GM18907 (cell line): ENCODE data around the gene MTHFD2L.

Source experiments
- ATAC-seq: cut with Tn5 transposase; IDR thresholded peaks from one replicate; pipeline ENCODE4 v1.9.1; 2021; ENCODE audit warnings: mild to moderate bottlenecking, moderate library complexity; ENCODE audit not compliant: unreplicated experiment

Gene MTHFD2L

DNA sequence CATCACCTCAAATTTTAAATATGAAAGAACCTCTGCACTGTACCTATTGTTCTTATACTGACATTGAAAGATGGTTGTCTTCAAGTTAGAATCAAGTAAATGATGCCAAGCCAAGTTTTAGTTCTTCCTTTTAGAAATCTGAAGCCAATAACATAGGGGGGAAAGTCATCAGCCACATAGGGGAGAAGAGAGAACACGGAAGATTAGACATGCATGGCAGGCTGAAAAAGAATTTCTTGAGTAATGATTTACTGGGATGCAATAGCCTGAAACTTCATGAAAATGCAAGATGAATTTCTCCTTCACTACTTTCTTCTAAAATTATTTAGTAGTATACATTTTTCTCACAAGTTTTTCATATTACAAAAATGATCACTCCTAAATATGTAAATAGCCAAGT, 136.8 kb downstream of the MTHFD2L start:
- no peak for ATAC-seq

DNA sequence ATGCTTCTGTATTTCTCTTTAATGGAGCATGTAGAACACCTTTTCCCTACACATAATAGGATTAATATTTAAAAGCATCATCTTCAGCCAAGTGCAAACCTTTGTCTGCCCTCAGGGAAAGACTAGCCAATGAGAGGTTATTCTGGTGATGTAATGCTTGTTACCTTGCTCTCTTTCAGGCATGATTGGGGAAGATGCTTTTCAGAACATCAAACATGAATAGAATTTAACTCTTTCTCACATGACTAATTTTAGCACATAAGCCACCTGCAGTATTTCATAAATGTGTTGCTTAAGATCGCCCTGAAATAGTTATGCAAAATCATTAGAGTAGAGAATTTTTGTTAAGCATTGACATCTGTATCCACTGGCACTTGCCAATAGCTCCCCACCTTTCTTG, 139.6 kb downstream of the MTHFD2L start:
- no peak for ATAC-seq

DNA sequence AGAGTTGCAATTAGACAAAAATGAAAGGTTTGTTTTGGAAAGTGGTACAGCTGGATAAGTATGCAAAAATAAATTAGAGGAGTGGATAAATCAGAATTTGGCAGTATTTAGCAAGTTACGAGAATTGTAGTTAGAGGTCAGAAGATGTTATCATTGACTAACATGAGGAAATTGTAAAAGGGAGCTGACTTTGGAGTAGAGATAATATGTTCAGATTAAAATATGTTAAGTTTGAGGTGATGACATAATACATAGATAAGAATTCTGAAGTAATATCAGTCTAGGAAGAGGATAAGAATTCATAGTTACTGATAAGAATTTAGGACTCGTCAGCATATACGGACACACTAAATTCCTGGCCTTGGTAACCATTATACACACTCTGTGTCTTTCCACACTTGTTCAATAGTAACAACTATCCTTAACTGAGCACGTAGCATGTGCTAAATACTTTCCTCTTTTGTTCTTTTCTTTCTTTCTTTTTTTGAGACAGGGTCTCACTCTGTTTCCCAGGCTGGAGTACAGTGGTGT, 146.2 kb downstream of the MTHFD2L start:
- no peak for ATAC-seq

DNA sequence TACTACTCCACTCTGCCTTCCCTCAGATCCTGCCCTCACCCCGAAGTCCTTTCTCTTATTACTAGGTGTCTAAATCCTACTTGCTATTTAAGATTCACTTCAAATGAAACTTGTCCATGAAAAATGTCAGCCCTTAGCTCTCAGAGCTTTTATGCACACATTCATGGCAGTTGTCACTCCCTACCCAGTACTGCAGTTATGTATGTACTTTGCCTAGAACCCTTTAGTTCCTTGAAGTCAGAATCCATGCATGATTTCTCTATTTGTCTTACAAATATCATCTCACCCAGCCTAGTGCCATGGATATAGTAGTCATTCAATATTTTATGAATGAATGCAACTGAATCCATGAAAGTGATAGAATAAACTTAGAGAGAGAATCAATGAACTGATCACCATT, 147.1 kb downstream of the MTHFD2L start:
- no peak for ATAC-seq

DNA sequence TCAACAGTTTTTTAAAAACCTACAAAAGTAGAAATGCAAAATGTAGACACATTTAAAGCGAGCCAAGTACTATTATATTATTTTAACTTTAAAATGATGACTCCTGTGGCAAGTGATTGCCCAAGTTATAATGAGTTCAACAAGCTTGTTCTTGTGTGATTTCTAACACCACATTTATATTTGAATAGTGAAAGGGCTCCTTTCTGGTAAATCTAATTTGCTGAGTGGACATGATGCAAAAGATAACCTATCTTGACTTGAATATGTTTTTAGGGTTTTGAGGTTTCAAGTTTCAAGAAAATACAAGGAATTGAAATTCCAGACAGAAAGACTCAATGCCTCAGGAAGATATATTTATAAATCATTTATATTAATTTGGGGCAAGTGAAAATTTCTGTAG, 149.3 kb downstream of the MTHFD2L start:
- no peak for ATAC-seq

DNA sequence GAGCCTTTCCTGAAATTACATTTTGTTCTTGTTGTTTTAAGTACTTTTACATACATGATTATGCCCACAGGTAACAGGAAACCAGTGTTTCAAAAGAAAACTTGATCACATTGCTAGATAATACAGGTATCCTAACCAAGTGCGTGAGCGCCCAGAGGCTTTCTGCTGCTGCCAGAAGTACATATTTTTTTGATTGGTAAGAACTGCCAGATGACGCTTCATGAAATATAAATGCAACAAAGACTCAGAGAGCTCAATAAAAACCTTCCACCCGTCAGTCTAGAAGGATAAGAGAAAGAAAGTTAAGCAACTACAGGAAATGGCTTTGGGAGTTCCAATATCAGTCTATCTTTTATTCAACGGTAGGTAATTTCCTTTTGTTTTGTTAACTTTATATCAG, 150.3 kb downstream of the MTHFD2L start, which contains the start of gene EPGN:
Gene EPGN, plus strand, starts transcription at position 256 of the 400 bp plus-strand sequence. Its CDS starts 64 bp downstream, at position 320.
- ATAC-seq = no peak

DNA sequence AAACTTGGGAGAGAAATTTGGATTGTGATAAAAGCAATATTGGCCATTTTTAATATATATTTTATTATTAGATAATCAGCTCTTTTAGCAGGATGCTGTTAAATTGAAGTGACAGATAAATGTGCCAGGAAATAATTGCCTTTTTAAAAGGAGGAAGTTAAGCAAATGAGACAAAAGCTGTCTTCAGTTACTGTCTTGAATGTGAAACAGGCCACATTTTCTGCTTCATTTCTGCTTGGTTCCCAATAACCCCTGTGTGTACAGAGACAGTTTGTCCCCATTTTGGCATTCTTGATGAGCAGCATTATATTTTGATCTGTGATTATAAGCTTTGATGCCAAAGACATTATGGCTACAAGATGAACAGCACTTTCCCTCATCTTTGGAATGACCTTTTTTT, 151.3 kb downstream of the MTHFD2L start:
- no peak for ATAC-seq

DNA sequence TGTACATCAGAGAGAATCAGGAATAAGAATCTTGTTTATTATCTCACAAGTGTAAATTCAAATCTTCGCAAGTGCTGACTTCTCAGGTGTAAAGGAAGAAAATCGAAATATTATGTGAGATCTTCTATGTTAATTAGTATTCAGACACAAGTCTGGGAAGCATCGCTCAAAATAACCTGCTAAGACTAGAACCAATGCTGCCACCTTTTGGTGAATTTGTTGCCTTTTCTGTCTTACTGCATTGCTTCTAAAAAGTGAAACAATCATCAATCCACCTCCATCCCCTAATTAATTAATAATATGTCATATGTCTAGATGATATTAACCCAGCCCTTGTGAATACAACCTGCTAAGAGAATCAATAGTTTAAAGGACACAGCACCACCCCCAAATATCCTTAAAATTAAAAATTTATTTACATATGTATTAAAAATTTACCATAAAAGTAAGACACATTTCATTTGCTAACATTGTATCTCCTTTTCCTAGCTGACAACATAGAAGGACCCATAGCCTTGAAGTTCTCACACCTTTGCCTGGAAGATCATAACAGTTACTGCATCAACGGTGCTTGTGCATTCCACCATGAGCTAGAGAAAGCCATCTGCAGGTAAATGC, 153.9 kb downstream of the MTHFD2L start:
- no peak for ATAC-seq

DNA sequence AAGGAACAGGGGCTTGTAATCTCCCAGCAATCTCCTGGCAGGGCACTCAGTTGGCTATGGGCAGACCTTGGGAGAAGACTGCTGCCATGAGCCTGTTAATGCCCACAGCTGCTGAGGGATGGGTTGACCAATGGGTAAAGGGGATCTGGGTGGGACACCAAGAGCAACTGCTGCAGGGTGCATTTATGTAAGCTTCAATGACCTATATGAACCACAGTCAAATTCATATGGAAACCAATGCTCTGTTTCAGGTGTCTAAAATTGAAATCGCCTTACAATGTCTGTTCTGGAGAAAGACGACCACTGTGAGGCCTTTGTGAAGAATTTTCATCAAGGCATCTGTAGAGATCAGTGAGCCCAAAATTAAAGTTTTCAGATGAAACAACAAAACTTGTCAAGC, 156.4 kb downstream of the MTHFD2L start:
- no peak for ATAC-seq

DNA sequence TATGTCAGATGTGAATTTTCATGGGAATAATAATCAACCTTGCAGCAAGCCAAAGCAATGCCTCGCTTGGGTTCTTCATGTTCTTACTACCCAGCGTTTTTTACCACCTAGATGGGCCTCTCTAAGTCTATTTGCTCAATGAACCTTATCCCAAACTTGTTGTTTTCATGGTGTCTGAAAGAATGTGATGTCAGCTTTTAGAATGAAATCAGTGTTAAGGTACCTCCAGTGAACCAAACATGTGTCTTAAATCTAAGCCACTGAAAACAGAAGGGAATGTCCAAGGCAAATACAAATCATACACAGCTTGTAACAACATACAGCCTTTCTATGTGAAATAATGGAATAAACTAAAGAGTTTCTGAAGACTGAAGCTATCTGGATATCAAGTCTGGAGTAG, 157.0 kb downstream of the MTHFD2L start:
- ATAC-seq = no peak

DNA sequence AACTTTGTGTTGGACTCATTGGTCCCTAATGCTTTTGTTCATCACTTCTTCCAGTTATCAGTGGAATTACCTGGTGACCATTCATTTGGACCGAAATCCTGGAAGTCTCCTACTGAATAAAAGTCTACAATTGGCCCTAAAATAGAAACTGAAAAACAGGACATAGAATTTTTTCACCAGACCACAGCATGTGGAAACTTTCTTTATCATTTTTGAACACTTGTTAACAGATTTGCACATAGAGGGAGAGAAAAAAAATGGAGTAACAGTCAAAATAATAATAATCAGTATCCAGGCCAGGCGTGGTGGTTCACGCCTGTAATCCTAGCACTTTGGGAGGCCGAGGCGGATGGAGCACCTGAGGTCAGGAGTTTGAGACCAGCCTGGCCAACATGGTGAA, 157.5 kb downstream of the MTHFD2L start:
- no peak for ATAC-seq

DNA sequence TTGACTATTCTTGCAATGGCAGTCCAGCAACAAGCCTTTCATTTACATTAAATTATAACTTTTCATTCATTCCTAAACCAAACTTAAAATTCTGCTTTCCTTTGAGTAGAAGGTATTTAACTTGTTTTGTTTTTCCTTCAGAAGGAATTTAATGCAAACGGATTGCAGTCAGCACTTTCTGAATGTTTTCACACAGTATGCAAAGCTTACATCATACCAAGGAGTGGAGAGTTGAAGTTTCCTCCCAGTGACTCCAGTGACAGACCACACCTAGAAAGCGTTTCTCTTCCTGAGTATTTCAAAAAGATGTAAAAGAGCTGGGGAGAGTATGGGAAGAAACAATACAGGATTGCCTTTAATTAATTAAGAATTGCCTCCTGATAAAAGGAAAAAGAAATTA, 158.5 kb downstream of the MTHFD2L start:
- ATAC-seq = no peak

DNA sequence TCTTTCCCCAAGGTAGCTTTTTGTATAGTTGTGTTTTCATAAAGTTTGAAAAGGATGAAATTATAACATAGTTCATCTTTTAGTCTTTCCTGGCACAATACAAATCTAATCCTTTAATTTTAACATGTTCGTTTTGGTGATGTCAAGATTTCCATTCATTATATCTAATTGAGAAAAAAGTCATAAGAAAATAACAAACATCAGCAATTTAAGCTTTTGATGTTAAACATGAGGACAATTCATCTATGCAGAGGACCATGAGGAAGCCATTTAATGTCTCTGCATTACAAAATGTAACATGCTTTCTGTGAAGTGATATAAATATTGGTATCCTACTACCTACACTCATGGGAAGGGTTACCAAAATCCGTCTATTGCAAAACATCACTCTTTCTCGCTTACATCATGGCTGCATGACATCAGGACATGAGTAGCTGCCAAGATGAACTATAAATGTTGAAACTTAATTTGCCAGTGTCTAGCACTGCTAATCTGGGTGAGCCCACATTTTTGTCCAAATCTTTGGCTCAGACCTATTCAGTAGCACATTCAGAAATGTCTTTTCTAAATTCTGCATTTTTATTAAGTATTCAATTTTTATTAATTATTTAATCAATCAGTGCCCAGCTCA, 159.8 kb downstream of the MTHFD2L start:
- ATAC-seq = no peak

DNA sequence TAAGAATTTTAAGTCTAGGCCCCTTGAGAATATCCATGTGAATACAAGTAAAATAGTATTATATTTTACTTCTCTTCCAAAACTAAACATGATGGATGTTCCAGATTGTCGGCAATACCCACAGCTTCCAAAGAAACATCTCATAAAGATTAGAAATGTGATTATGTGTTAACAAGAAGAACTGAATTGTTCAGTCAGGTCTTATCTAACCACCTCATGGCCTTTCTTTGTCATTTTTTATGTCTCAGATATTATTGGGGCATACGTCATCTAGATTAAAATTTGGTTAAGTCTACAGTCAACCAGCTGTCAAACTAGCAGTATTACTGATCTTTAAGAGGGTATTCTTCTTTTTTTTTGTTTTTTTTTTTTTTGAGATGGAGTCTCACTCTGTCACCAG, 160.4 kb downstream of the MTHFD2L start:
- no peak for ATAC-seq

DNA sequence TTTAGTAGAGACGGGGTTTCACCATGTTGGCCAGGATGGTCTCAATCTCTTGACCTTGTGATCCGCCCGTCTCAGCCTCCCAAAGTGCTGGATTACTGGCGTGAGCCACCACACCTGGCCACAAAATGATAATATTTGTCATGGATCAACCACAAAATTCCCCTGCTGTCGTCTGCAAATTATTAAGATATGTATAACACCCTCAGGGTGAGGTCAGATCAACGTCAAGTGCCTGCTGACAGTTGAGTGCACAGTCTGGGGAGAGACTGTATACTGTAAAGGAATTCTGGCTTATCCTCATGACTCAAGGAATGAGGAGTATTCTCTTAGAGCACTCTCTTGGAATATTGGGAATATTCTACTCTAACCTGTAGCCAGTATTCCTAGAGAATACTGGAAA, 161.6 kb downstream of the MTHFD2L start:
- ATAC-seq = no peak

DNA sequence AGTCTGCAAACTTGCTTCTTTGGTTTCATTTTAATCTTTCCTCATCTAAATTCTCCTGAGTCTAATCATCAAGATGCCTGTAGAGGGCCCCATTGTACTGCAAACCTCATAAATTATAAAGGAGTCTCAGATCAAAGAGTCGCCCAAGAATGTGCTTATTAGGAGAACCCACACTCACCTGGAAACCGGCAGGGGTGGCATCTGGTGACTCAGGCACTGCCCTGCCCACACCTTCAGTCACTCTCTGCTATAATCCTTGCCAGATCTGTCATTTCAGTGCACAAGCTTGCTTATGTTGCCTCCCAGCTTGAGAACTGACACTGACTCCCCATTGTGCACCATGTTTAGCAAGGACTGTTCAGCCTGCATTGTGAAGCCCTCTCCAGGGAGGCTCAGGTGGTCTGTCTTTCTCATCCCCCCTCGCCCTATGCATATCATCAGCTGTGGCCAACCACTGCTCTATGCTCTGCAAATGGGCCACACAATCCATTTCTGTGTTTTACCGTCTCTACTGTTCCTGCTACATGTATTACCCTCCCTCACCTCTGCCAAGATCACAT, 162.7 kb downstream of the MTHFD2L start:
- ATAC-seq = peak; percentile 75

DNA sequence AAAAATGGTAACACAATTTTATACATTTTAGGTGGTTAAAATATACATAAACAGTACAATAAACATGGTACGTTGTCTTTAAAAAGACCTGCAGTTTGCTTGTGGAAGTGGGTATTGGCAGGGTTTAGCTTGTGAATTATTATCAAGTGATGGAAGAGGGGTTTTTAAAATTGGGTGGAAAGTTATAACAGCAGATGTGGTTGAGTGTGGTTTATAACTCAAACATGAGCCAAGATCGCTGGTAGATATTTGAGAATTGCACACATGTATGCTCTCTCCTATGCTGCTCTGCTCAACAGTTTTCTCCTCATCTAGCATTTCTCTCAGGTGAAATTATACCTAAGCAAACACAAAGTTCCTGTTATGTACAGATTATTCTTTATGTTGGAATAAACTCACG, 164.4 kb downstream of the MTHFD2L start:
- ATAC-seq = no peak

DNA sequence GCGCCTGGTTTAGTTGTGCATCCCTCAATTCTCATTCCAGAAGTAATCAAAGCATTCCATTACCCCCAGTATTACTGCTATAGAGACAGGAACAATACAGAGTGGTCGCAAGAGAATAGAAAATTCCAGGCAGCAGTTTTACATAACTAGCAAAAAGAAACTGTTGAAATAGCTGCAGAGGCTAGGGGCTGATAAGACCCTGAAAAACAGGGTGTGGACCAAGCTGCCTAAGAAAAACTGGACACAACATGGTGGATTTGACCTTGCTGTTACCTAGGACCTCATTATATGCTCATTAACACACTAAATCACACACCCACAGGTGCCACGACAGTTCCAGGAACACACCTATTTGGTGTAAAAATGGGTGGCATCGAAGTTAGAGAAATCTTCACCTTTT, 165.7 kb downstream of the MTHFD2L start:
- no peak for ATAC-seq

DNA sequence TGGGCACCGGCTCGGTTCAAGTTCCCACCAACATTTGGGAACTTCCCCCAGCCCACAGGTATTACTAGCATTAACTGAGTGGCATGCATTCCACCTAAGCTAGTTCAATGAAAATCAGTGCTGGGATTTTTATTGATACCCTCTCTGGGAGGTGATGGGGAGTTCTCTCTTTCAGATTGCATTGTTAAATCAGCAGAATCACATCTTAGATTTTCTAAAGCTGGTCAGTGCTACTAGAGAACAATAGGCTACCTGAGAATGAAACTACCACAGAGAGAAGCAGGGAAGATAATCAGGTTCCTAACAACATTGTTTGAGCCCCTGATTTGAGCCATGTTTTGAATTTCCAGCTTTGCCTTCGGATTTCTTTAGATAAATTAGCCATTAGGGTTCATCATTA, 166.3 kb downstream of the MTHFD2L start:
- ATAC-seq = no peak

DNA sequence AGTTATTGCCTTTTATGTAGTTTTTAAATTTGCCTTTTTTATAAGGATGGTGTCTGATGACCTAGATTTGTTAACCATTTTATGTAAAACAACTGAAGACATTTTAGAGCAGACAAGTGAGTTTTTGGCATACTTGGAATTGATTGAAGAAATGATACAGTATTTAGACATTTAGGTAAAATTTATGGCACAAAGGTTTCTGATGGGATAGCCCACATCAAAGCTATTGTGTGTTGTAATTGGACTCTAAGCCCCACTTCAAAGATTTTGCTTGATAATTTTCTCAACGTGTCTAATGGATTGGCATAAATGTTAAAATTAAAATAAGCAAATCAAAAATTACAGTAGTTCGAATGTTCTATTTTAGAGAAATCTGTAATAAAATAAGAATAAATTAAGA, 168.0 kb downstream of the MTHFD2L start:
- no peak for ATAC-seq

DNA sequence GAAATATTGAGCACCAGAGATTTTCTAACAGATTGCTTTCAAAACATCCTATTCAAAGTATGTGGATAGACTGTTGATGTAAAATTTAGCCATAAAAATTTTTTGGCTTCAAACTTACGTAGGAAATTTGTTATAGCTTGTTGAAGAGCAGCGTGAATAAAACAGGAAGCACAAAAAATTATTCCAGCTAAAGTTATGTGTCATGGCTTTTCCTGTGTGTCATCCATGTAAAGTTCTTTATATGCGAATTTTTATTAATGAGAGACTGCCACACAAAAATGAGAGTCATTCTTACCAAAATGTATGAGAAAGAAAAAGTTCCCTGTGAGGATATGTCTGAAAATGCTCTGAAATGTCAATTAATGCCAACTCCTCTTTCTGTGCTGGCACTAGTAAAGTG, 169.8 kb downstream of the MTHFD2L start:
- ATAC-seq = no peak

DNA sequence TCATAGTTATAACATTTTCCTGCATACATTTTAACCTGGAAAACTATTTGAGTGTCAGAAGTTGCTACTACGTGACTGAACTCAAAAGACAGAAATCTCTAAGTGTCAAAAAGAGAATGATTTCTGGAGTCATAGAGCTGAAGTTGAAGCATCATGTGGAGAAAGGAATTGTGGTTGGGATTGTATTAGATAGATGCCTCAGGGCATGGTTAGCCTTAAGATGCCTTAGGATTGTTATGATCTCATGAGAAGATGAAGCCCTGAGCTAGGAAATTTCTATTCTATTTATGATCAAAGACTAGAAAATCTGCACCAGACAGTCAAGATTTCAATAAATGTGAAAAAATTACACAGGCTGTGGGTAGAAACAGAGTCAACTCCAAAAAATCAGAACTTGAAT, 170.6 kb downstream of the MTHFD2L start:
- no peak for ATAC-seq
